ENCODE results near the gene ZC3H18.
A peak's percentile ranks its signal among the peaks of the same experiment; 100 is the strongest.

Gene ZC3H18

GRCh38 chr16:88599092-88599733 is 29.0 kb downstream of the ZC3H18 start:
- Histone ChIP-seq H3K79me2 (peaks cover 41% of the 10 kb centered on the region), H3K4me2 (ENCODE audit: low read length) (no peak overlapping the region), H3K9me3 (ENCODE audit: control insufficient read depth, low read length) (no peaks in the 10 kb centered on the region), H3K4me3 (ENCODE audit: low read depth, low read length) (no peak overlapping the region), H3K9ac (no peak overlapping the region), H3K36me3 (ENCODE audit: control insufficient read depth, insufficient read depth, low read length) (no peaks in the 10 kb centered on the region), H3K27me3 (ENCODE audit: control insufficient read depth, insufficient read depth, low read length) (no peaks in the 10 kb centered on the region), H3K27ac (peak overlapping the region; percentile 73), H2AFZ (no peak overlapping the region), H3K4me1 (no peaks in the 10 kb centered on the region)
- TF ChIP-seq CTCF (IDR thresholded peaks at IDR 0.05), result no peak

GRCh38 chr16:88599825-88600538 is 29.8 kb downstream of the ZC3H18 start:
- H3K9me3 ChIP-seq (ENCODE audit: control insufficient read depth, low read length), result no peaks in the 10 kb centered on the region
- H3K79me2 ChIP-seq, result peaks cover 41% of the 10 kb centered on the region
- no peaks in the 10 kb centered on the region for H3K27me3 ChIP-seq (ENCODE audit: control insufficient read depth, insufficient read depth, low read length)
- no peak overlapping the region for H3K9ac ChIP-seq
- H3K4me3 ChIP-seq (ENCODE audit: low read depth, low read length), result no peak overlapping the region
- H2AFZ ChIP-seq, result no peak overlapping the region
- no peaks in the 10 kb centered on the region for H3K36me3 ChIP-seq (ENCODE audit: control insufficient read depth, insufficient read depth, low read length)
- no peaks in the 10 kb centered on the region for H3K4me1 ChIP-seq
- peak overlapping the region; percentile 73 for H3K27ac ChIP-seq
- H3K4me2 ChIP-seq (ENCODE audit: low read length), result no peak overlapping the region
- TF ChIP-seq CTCF (IDR thresholded peaks at IDR 0.05), result no peak

- Histone ChIP-seq H3K4me3 (ENCODE audit: low read depth, low read length) (no peak overlapping the region), H3K36me3 (ENCODE audit: control insufficient read depth, insufficient read depth, low read length) (no peaks in the 10 kb centered on the region), H3K4me1 (no peaks in the 10 kb centered on the region), H3K4me2 (ENCODE audit: low read length) (no peak overlapping the region), H3K27me3 (ENCODE audit: control insufficient read depth, insufficient read depth, low read length) (no peaks in the 10 kb centered on the region), H3K9me3 (ENCODE audit: control insufficient read depth, low read length) (no peaks in the 10 kb centered on the region), H3K27ac (peak overlapping the region; percentile 73), H3K79me2 (peaks cover 41% of the 10 kb centered on the region), H2AFZ (no peak overlapping the region), H3K9ac (no peak overlapping the region)
- no peak for TF ChIP-seq CTCF (IDR thresholded peaks at IDR 0.05)
These were observed 30.3 kb downstream of the ZC3H18 start for GRCh38 chr16:88600539-88600896.

- Histone ChIP-seq H3K4me3 (ENCODE audit: low read depth, low read length) (no peak overlapping the region), H3K9ac (no peak overlapping the region), H3K4me1 (no peaks in the 10 kb centered on the region), H3K79me2 (peaks cover 39% of the 10 kb centered on the region), H2AFZ (no peak overlapping the region), H3K36me3 (ENCODE audit: control insufficient read depth, insufficient read depth, low read length) (no peaks in the 10 kb centered on the region), H3K4me2 (ENCODE audit: low read length) (no peak overlapping the region), H3K27ac (no peak overlapping the region), H3K27me3 (ENCODE audit: control insufficient read depth, insufficient read depth, low read length) (no peaks in the 10 kb centered on the region), H3K9me3 (ENCODE audit: control insufficient read depth, low read length) (no peaks in the 10 kb centered on the region)
- TF ChIP-seq CTCF (IDR thresholded peaks at IDR 0.05), result no peak
These were observed 31.3 kb downstream of the ZC3H18 start for GRCh38 chr16:88601313-88602036.
